ENCODE measurements around the gene SUN1.

DNA sequence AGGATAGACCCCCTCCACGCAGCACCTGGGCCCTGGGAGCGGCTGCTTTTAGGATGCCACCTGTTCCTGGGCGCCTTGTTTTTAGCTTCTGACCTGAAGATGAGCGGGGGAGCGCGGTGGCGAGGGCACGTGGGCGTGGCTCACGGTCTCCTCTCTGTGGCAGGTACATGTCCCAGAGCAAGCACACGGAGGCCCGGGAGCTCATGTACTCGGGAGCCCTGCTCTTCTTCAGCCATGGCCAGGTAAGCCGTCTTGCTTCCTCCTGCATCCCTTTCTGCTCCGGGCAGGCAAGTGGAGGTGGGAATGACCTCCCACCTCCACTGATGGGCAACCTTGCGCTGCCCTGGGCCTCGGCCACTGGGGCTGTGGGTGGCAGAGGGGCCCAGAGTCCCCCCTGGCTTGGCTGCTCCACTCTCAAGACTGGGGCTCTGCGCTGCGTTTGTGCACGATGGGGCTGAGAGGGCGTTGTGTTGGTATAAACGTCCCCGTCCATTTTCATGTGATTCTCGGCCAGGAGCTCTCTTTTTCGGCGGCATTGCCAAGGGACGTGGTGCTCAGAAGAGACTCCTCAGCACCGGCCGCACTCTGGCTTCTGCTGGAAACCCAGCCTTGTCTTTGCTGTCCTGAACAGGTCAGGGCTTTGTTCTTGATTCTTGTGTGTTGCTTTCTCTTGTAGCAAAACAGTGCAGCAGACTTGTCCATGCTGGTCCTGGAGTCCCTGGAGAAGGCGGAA, 53.8 kb downstream of the SUN1 start:
- TF ChIP-seq, protein P1, sequence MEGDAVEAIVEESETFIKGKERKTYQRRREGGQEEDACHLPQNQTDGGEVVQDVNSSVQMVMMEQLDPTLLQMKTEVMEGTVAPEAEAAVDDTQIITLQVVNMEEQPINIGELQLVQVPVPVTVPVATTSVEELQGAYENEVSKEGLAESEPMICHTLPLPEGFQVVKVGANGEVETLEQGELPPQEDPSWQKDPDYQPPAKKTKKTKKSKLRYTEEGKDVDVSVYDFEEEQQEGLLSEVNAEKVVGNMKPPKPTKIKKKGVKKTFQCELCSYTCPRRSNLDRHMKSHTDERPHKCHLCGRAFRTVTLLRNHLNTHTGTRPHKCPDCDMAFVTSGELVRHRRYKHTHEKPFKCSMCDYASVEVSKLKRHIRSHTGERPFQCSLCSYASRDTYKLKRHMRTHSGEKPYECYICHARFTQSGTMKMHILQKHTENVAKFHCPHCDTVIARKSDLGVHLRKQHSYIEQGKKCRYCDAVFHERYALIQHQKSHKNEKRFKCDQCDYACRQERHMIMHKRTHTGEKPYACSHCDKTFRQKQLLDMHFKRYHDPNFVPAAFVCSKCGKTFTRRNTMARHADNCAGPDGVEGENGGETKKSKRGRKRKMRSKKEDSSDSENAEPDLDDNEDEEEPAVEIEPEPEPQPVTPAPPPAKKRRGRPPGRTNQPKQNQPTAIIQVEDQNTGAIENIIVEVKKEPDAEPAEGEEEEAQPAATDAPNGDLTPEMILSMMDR (conservative IDR thresholded peaks at IDR 0.05 in 1 of 2, IDR thresholded peaks at IDR 0.05 in 1 of 2; ENCODE audit: low read depth in 1 of 2, low read length in 2 of 2) = no peak
- no peak for TF ChIP-seq EZH2 (IDR thresholded peaks at IDR 0.05; ENCODE audit: low read length, missing control alignments)

Measured in fibroblast of lung (primary cell).